Activated naive CD8-positive, alpha-beta T cell treated with anti-CD3 and anti-CD28 coated beads, Interleukin-2, amount 50 U/mL, for 16 hours (primary cell): ENCODE data around the gene SCGB1A1.
"Not testable (repeated sequence)": the region's sequence is repeated elsewhere in the genome, so short reads cannot be mapped to it uniquely, and the experiment has no call there.

ENCODE experiments used
- DNase-seq: peaks from one replicate; pipeline ENCODE4 v3.0.0-alpha.2; 2020; ENCODE audit warnings: low read depth, low spot score

Gene SCGB1A1, protein sequence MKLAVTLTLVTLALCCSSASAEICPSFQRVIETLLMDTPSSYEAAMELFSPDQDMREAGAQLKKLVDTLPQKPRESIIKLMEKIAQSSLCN

GRCh38 chr11:62418733-62419132 is at the start of gene SCGB1A1:
Gene SCGB1A1, plus strand, starts transcription at chr11:62419033. Its CDS starts 63 bp downstream, at chr11:62419096.
- no peak for DNase-seq

DNA sequence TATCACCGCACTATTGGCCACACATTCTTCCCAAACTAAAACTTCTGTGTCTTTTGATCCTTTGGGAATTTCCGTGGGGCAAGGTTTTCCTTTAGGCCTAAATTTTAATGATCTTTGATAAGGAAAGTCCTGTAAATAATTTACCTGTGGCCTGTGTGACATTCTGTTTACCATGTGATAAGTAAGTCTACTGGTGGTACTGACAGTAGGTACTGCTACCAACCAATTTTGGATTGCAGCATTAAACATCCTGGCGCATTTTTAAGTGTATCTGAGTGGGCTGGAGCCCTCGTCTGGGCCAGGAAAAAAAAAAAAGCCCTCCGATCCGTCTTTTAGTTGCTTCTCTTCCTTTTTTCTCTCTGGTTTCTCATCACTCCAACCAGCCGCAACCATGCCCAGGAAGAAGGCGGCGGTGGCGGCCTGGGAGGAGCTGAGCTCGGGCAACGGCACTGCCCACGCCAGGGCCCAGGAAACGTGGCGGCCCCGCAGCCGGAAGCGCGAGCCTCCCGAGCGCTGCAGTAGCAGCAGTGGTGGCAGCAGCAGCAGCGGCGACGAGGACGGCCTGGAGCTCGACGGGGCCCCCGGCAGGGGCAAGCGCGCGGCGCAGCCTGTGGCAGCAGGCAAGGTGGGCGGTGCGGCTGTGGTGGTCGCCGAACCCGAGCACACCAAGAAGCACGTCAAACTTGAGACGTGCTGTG is 47.9 kb upstream of the SCGB1A1 start:
- DNase-seq: no peak

- no peak for DNase-seq
Observed at GRCh38 chr11:62372871-62373270, 46.0 kb upstream of the SCGB1A1 start.

GRCh38 chr11:62373464-62374119 is 45.2 kb upstream of the SCGB1A1 start:
- DNase-seq: no peak

- no peak for DNase-seq
Observed at GRCh38 chr11:62374801-62375200, 44.0 kb upstream of the SCGB1A1 start.

- DNase-seq: not testable (repeated sequence)
Observed at GRCh38 chr11:62378459-62379063, 40.3 kb upstream of the SCGB1A1 start.

- DNase-seq: not testable (repeated sequence)
Observed at GRCh38 chr11:62379586-62379985, 39.2 kb upstream of the SCGB1A1 start.

DNA sequence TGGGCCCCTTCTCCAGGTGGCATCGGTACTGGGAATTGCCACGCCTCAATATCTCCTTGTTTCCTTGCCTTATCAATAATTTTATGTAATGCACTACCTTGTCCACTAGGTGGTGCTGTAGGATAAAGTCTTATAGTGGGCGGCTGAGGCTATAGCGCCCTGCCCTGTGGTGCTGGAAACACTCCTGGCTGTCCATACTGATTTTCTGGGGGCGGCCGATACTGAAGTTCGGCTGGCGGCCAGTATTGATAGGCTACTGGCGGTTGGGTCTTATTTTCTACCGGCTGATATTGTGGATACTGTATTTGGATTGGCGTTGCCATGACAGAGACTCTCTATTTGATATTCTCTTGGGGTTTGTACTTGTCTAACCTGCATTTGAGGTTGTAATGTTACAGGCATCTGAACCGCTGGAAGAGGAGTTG is 38.0 kb upstream of the SCGB1A1 start:
- DNase-seq: not testable (repeated sequence)

DNA sequence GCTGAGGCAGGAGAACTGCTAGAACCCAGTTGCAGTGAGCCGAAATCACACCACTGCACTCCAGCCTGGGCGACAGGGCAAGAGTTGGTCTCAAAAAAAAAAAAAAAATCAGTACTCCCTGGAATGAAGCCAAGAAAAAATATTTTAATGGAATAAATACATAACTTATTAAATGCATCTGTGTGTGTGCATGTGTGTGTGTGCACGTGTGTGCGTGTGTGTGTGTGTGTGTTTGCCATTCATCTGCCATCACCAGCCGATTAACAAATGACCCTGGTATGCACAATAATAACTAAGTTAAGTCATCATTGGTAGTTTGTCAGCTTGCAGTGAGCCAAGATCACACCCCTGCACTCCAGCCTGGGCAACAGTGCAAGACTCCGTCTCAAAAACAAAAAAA is 35.0 kb upstream of the SCGB1A1 start:
- no peak for DNase-seq

DNA sequence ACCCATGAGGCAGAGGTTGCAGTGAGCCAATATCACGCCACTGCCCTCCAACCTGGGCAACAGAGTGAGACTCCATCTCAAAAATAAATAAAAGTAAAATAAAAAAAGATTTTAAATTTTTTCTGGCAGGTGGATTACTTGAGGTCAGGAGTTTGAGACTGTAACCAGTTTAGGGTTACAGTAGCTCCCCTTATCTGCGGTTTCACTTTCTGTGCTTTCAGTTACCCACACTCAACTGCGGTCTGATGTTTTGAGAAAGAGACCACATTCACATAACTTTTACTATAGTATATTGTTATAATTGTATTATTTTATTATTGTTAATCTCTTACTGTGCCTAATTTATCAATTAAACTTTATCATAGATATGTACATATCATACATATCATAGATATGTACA is 32.8 kb upstream of the SCGB1A1 start:
- DNase-seq: not testable (repeated sequence)

- DNase-seq: no peak
Observed at GRCh38 chr11:62387381-62387780, 31.5 kb upstream of the SCGB1A1 start.

GRCh38 chr11:62388999-62389398 is 29.8 kb upstream of the SCGB1A1 start:
- no peak for DNase-seq

DNA sequence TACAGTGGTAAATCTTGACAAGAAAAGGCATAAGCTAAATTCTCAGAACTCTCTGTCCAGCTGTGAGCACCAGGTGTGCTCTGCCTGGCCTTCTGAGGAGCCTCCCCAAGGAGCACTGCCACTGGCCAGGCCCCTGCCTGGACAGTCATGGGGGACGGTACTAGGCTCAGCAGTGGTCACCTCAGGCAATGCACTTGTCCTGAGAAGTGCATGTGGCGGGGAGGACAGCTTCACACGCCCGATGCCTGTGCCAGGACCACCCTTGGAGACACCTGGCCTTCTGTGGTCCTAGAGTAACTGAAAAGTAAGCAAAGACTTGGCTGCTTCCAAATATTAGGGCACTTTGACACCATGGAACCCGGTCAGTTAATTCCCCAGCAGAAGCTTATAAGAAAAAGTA is 28.6 kb upstream of the SCGB1A1 start:
- no peak for DNase-seq

GRCh38 chr11:62390722-62391121 is 28.1 kb upstream of the SCGB1A1 start:
- no peak for DNase-seq

GRCh38 chr11:62391642-62392425 is 27.0 kb upstream of the SCGB1A1 start:
- DNase-seq: no peak

DNA sequence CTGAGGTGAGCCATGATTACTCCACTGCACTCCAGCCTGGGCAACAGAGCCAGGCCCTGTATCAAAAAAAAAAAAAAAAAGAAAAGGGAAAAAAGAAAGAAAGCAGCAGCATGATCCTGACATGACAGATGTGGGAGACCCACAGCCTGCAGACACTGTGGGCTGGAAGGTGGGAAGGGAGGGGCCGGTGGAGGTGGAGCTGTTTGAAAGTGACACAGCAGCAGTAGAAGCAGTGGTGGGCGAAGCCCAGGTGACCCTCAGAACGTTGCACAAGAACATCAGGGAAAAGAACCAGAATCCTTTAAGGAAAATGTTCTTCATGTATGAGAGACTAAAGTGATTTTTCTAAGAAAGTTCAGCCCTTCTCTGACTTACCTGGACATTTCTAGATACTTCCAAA is 26.3 kb upstream of the SCGB1A1 start:
- DNase-seq: no peak

DNA sequence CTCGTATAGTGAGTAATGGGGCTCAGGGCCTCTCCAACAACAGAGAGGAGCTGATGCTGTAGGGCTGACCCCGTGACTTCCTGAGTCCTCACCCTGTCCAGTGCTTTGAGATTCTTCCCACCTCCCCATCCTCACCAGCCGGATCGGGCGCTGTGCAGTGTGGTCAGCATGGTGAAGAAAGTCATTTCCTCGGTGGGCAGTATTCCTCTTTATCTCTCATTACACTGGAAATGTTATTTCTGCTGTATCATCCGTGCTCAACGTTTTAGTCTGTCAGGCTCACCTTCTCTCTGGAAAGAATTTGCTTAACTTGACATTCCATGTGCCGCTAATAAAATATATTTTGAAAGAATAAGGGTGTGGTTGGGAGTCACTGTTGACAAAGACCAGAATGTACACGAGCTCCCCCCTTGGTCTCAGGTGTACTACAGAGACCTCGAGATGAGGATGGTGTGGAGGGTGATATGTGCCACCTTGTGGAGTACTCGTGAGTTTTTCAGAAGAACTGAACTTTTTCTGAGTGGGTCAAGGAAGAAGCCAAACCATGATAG is 25.7 kb upstream of the SCGB1A1 start:
- DNase-seq: no peak

- DNase-seq: no peak
Observed at GRCh38 chr11:62393735-62394134, 25.1 kb upstream of the SCGB1A1 start.

- no peak for DNase-seq
Observed at GRCh38 chr11:62394825-62395538, 23.9 kb upstream of the SCGB1A1 start.

- no peak for DNase-seq
Observed at GRCh38 chr11:62395885-62396551, 22.8 kb upstream of the SCGB1A1 start.
